GM18867 (cell line): Measurements from ENCODE around the gene COX6B1.
"Not testable (repeated sequence)": the region's sequence is repeated elsewhere in the genome, so short reads cannot be mapped to it uniquely, and the experiment has no call there.

Experiments
- ATAC-seq: cut with Tn5 transposase; IDR thresholded peaks from one replicate; pipeline ENCODE4 v1.9.1; 2021; ENCODE audit warnings: mild to moderate bottlenecking, moderate library complexity; ENCODE audit not compliant: unreplicated experiment

The COX6B1 gene

DNA sequence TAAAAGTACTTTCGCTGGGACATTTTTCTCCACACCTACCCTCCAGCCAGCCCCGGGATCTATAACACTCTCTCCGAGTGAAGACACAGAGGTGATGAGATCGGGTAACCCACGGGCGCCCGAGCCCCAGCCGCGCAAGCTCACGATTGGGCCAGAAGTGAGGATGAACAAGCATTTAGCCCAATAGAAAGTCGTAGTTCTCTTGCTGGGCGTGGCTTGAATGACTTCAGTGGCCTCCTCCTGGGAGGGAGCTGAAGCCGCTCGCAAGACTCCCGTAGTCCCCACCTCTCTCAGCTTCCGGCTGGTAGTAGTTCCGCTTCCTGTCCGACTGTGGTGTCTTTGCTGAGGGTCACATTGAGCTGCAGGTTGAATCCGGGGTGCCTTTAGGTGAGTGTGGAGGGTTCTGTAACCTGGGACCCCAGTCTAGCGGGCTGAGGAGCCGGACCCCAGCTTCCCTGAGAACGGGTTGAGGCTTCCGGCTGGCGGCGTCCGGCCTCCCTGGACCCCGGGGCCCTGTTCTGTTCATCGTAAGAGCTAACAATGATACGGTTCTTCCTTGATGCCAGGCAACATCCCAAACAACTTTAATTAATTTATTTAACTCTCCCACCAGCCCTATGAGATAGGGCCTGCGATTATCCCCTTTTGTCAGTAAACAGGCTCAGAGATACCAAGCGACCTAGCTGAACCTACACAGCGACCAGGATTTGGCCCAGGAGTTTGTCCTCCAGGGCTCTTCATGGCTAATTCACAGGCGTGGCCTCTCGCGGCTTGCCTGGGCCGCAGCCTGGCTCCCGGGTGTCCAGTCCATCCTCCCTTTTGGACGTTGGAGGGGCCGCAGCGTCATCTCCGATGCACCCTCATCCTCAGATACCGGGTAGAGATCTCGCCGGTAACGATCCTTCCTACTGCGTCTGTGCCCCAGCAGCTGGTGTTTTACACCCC lies at the start of gene COX6B1:
Gene COX6B1 (plus strand): TSS at position 307 of the 945 bp plus-strand sequence. CDS start 2,921 bp downstream, outside the sequence.
- ATAC-seq = peak; percentile 56

GRCh38 chr19:35601971-35602370 lies 46.2 kb upstream of the COX6B1 start:
- no peak for ATAC-seq

DNA sequence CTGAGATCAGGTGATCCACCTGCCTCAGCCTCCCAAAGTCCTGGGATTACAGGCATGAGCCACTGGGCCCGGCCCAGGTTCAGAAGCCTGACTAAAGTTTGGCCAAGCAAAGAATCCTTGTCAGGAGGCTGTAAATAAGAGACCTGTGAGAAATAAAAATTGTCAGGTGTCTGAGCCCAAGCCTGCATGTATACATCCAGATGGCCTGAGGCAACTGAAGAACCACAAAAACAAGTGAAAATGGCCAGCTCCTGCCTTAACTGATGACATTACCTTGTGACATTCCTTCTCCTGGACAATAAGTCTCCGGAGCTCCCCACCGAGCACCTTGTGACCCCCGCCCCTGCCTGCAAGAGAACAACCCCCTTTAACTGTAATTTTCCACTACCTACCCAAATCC lies 43.7 kb upstream of the COX6B1 start:
- not testable (repeated sequence) for ATAC-seq

DNA sequence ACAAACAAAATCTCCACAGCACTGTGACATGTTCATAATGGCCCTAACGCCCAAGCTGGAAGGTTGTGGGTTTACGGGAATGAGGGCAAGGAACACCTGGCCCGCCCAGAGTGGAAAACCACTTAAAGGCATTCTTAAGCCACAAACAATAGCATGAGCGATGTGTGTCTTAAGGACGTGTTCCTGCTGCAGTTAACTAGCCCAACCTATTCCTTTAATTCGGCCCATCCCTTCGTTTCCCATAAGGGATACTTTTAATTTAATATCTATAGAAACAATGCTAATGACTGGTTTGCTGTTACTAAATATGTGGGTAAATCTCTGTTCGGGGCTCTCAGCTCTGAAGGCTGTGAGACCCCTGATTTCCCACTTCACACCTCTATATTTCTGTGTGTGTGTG lies 41.0 kb upstream of the COX6B1 start:
- ATAC-seq = not testable (repeated sequence)

DNA sequence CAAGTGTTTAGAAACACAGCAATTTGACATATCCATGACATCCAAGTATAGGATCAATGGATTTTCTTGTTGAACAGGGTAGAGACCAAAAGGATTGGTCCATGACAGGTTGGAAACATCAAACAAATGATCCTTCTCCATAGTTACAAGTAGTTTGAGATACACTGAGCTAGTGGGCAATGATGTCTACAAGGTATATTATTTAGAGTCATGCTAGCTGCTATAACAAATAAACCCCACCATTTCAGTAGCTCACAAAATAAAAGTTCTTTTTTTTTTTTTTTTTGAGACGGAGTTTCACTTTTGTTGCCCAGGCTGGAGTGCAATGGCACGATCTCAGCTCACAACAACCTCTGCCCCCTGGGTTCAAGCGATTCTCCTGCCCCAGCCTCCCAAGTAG lies 40.5 kb upstream of the COX6B1 start:
- ATAC-seq = no peak

DNA sequence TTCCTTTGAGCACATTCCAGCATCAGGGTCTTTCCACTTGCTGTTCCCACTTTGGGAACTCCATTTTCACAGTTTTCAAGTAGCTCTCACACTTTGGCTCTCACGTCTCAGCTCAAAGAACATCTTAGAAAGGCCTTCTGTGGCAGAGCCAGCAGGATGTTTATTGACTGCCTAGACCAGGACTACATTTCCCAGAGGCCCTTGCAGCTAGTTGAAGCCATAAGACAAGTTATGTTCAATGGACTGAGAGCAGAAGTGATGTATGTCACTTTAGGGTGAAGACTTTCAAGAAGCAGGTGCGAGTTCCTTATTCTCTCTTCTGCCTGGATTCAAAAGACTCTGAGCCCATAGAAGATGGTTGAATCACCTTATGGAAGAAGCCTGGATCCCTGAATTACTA lies 39.9 kb upstream of the COX6B1 start:
- no peak for ATAC-seq

DNA sequence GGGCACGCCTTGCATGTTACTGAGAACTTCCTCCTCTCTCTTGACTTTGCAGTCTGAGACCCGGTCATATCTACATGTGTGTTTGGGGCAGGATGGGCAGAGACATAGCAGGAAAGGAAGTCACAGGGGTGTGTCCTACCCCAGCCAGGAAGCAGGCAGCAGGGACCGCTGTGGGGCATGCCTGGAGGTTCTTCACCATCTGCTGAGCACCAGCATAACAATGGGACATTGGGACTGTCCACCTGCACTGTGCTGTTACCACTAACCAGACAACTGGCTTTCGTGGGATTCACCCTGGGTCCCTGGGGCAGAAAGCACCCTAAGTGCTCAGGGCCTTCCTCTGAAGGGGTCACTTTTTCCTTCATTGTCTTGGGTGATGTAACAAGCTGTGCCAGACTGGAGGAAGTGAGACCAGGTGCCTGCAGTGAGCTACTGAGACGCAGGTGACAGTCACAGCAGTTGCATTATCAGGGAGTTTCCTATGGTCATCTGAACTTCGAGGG lies 38.2 kb upstream of the COX6B1 start:
- no peak for ATAC-seq

- peak; percentile 4 for ATAC-seq
These were observed 35.9 kb upstream of the COX6B1 start for GRCh38 chr19:35612224-35612558.

DNA sequence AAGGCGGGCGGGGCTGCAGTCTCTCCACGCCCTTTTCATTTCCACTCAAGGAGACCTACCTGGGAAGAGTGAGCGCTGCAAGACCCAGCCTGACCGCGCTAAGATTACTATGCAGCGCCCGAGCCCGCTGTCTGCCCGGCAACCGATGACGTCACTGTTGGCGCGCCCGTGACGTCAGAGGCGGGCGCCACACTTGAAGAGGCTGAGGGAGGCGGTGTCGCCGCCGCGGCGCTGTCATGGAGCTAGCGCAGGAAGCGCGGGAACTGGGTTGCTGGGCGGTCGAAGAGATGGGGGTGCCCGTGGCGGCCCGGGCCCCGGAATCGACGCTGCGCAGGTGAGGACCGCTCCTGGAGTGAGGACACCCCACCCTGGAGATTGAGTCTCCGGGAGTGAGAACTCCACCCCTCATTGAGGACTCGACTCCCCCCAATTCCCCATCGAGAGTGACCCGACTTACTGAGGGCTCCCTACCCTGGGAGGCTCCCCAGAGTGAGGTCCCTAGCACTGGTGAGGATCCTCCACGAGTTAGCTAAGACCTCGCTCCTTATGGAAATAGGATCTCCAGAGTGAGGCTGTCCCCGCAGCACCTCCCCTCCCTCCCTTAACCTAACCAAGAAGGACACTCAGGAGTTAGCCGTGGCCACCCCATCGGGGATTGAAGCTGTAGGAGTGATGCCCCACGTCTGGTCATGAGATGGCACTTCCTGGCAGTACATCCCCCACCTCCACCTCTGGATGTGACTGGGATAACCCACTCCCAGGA lies 35.4 kb upstream of the COX6B1 start, which contains the start of gene HAUS5:
Gene HAUS5 (plus strand): TSS at position 177 of the 763 bp plus-strand sequence. CDS start 60 bp downstream, at position 237.
- ATAC-seq = peak; percentile 92

- ATAC-seq = no peak
These were observed 34.5 kb upstream of the COX6B1 start for GRCh38 chr19:35613574-35613973.

DNA sequence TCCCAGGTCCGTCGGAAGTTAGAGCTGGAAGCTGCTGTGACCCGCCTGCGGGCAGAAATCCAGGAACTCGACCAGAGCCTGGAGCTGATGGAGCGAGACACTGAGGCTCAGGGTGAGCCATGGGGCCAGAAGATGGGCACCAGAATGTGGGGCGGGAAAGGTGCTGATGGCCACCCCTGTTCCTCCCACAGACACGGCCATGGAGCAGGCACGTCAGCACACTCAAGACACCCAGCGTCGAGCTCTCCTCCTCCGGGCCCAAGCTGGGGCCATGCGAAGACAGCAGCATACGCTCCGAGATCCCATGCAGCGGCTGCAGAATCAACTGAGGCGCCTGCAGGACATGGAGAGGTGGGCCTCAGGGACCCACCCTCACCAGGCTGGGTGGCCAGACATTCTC lies 33.1 kb upstream of the COX6B1 start:
- no peak for ATAC-seq

- no peak for ATAC-seq
These were observed 29.3 kb upstream of the COX6B1 start for GRCh38 chr19:35618857-35619256.

GRCh38 chr19:35619290-35619923 lies 28.7 kb upstream of the COX6B1 start:
- ATAC-seq = no peak

DNA sequence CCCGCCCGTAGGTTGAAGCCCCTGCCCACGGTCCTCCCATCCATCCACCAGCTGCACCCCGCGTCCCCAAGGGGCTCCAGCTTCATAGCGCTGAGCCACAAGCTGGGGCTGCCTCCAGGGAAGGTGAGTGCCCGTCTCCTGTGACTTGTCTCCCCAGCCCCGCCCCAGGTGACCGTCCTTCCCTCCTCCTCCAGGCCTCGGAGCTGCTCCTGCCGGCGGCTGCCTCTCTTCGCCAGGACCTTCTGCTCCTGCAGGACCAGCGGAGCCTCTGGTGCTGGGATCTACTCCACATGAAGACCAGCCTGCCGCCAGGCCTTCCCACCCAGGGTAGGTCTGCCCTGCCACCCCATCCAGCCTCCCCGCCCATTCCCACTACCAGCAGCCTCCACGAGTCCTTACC lies 28.1 kb upstream of the COX6B1 start:
- ATAC-seq = no peak

GRCh38 chr19:35621708-35622107 lies 26.4 kb upstream of the COX6B1 start:
- no peak for ATAC-seq

DNA sequence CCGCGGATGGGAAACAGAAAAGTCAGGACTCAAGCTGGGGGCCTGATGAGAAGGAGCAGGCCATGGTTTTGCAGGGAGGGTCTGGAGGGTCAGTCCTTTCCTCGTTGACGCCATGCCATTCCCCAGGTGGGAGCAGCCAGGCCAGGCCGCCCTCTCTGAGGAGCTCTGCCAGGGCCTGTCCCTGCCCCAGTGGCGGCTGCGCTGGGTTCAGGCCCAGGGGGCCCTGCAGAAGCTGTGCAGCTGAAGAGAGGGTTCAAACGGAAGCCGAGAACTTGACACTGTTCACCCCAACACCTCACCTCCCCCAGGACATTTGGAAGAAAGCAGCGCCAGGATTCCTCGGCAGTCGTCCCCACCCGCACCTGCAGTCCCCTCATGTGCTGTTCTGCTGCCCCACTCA lies 25.4 kb upstream of the COX6B1 start:
- ATAC-seq = no peak

DNA sequence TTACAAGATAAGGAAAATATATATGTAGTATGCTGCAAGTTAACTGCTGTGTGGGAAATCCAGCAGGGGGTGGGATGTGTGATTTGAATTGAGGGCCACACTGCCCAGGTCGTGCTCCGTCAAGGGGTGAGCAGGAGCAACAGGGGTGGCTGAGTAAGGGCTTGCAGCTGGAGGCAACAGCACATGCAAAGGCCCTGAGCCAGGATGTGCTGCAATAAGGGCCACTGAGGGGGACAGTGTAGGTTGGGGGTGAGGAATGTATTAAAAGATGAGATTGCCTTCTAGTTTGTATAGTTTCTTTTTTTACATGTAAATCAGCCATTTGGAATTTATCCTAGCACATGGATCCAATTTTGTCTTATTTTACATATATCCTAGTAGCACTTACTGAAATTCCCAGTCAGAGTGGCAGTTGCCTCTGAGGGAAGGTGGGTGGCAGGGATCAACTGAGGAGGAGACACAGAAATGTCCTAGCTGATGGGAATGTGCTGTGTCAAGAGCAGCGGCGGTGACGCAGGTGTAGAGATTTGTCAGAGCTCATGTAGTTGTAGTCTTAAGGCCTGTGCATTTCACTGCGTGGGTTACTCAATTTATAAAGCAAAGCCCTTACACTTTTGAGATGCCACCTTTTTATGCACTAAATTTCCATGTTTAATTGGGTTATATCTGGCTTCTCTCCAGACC lies 24.7 kb upstream of the COX6B1 start:
- ATAC-seq = no peak

- ATAC-seq = no peak
These were observed 19.9 kb upstream of the COX6B1 start for GRCh38 chr19:35628264-35628564.

- ATAC-seq = peak; percentile 96
These were observed 19.4 kb upstream of the COX6B1 start, which contains the start of gene RBM42 for GRCh38 chr19:35628565-35629331. Gene RBM42 (plus strand): TSS chr19:35629036. CDS start chr19:35629154, 118 bp downstream.

DNA sequence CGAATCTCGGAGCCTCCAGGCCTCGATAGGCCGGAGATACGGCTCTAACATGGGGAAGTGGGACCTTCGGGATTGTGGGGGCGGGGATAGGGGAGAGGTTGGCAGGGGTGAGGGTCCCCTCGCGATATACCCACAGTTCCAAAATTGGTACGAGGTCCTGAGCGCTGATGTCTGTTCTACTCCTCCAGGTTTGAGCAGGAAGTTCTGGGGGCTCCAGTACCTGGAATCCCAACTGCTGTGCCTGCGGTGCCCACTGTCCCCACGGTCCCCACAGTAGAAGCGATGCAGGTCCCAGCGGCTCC lies 18.8 kb upstream of the COX6B1 start:
- ATAC-seq = peak; percentile 2
